CD4-positive, alpha-beta T cell treated with Interleukin-21 for 1 hour (primary cell): ENCODE results near the gene JPH4.

Experiments
- DNase-seq: peaks from one replicate; pipeline ENCODE4 v3.0.0-alpha.2; 2020

The JPH4 gene

DNA sequence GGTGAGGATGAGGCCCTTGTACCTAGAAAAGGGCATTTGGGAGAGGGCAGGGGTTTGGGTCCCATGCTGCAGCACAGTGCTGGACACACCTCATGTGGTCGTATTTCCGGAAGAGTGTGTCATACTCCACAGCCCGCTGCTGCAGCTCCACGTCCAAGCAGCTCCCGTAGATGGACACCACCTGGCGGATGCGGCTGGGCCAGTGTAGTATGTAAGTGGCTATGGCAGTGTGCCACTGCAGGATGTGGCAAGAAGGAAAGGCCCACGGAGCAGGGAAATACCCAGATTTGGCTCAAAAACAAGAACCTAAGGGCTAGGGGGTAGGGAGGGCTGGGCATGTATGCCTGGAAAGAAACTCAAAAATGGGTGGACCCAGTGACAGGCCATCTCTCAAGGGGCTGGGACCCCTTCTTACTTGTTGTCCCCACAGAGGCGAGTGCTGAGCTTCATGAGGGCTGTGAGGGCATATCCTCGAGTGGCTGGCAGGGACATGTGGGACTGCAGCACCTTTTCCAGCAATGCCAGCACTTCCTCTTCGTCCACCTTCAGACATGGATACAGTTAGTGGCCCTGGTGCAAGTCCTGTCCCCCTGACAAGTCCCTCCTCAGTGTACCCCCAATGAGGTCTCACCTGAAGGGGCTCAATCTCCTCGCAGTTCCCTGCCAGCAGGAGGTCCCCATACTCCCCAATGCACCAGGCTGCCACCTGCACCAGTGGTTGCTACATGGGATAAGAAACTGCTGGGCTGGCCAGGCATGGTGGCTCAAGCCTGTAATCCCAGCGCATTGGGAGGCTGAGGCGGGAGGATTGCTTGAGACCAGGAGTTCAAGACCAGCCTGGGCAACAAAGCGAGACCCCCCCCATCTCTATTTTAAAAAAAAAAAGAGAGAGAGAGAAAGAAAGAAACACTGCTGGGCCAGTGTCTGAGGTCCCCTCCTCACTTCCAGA, 16.4 kb downstream of the JPH4 start:
- DNase-seq = no peak

DNA sequence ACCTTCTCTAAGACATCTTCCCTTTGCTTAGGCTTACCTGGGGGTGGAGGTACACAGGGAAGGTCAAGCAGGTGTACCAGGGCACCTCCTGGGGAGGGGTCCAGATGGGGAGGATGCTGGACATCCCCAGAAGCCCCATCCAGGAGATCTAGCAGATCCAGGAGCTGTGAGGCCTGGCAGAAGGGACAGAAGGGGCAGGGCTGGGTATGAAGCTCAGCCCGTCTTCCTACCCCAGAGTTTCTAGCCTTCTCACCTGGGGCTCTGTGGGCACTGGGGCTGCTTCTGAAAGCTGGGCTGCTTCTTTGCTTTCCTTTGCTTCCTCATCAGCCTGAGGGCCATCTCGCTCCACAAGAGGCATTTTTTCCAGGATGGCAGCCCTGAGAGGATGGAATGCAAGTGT, 17.3 kb downstream of the JPH4 start:
- no peak for DNase-seq

DNA sequence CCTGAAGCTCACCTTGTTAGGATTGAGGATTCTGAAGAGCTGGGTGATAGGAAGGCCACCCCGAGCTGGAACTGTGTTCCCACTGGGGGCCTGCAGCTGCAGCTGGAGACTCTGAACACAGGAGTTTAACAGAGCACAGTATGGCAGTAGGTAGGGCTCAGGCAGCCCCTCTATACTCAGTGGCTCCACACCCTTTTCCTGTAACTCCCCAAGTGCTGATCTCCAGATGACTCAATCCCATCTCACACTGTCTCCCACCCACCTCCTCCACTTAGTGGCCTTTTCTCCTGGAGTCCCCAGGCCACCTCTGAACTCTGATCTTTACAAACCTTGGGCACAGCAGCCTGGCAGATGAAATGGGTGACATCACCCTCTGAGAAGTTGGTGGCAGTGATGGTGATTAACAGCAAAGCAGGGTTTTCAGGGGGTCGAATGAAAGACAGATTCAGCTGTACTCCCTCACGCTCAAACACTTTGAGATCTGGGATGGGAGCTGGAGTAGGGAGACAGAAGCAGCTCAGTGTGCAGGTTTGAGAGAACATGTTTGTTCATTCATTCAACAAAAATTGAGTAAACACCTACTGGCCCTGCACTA, 18.6 kb downstream of the JPH4 start:
- DNase-seq = no peak

DNA sequence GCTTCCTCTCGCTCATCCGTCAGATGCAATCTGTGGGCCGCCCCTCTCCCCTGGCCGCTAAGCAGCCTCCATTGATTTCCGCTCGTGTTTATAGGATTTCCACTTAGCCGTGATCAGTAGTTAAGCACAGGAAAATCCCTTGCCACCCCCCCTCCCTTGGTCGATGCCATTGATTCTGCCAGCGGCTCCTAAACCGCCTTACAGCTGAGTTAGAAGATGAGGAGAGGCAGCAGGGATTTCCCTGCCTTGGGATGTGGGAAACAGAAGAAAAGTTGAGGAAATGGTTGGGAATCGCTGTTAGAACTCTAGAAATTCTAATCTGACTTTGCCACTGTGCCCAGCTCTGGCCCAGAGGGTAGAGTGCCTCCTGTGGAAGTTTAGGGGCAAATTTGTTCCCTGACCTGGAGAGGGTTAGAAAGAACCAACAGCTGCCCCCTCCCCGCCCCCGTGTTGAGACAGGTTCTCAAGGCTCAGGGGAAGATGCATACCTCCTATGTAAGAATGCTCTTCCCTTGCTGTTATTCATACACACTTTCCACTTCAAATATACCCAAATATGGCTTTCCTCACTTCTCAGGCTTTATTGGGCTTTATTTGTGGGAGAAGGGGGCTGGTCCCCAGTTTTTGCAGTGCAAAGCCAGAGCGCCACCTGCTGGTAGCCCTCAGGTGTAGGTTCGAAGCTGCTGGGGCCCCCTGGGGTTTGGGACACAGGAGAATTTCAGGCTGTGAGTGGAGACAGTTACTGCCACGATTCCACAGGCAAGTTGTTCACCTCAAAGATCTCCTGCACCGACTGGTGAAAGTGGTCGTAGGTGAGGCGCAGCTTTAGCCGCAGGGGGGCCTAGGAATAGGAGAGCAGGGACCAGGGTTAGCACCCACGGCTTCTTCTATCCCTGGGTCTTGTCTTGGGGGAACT, 19.3 kb downstream of the JPH4 start:
- DNase-seq = peak; percentile 72

DNA sequence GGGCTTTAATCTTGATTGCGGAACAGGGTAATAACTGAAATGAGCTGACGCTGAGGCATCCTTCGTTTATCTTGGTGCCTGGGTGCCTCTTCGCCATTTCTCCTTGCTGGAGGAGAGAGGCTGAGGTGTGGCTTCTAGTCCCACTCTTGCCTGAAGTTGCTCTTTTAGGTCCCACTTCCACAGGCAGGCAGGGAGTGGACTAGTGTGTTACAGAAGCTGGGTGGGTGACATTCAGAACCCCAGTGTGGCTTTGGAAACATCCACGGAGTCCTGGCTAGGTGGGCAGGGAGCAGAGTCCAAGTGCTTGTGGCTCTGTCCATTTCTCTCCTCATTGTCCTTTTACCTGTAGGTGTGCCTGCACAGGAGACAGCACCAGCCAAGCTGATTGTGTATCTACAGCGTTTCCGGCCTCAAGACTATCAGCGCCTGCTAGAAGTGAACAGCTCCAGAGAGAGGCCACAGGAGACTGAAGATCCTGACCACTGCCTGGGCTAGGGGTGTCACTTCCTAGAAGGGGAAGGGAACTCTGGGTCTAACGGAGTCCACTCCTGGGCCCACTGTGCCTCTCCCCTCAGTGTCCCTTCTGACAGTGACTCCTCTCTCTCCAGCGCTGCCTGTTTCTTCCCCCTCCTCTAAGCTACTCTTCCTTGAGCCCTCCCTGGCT, 20.1 kb downstream of the JPH4 start:
- no peak for DNase-seq

DNA sequence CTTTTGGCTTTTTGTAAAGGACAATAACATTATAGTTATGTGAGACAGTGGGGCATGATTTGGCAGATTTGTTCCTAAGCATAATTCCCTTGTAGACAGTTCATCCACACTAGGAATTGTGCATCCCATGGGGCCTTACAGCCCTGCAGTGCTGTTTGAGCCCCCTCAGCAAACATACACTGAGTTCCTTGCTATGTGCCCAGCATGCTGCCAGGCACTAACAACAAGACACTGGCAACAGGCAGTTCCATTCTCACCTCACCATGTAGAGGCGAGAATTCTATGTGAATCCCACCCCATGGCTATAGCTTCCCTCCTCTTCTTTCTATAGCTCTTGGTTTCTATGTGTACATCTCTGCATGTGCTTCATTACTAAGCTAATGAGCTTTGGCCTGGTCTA, 20.6 kb downstream of the JPH4 start:
- DNase-seq = no peak

DNA sequence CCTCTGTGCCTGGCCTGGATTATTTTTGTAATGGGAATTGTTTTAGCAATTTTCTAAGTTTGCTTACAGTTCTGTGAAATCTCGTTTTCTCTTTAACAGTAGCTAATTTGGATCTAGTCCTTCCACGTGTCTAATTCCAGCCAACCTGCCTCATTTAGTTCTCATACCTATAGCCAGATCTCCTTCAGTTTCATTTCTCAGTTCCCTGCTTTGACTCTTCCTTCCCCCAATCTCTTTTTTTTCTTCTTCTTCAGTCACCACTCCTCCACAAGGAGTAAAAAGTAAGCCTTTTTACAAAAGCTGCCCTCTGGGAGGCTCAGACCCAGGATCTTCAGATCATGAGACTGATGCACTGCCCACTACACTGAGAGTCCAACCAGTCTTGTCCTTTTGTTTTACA, 21.1 kb downstream of the JPH4 start:
- no peak for DNase-seq

DNA sequence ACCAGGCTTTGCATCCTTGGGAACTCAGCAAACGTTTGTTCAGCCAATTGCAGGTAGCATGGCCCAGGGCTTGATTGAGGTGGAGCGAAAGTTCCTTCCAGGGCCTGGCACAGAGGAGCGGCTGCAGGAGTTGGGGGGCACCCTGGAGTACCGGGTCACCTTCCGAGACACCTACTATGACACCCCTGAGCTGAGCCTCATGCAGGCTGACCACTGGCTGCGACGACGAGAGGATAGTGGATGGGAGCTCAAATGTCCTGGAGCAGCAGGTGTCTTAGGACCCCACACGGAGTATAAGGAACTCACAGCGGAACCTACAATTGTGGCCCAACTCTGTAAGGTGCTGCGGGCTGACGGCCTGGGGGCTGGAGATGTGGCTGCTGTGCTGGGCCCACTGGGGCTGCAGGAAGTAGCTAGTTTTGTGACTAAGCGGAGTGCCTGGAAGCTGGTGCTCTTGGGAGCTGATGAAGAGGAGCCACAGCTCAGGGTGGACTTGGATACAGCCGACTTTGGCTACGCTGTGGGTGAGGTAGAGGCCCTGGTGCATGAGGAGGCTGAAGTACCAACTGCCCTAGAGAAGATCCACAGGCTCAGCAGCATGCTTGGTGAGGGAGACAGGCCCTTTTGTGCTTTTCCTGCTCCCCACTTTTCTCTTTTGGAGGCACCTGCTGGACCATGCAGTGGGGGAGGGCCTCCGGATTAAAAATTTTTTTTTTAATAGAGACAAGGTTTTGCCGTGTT, 21.7 kb downstream of the JPH4 start:
- DNase-seq = no peak

DNA sequence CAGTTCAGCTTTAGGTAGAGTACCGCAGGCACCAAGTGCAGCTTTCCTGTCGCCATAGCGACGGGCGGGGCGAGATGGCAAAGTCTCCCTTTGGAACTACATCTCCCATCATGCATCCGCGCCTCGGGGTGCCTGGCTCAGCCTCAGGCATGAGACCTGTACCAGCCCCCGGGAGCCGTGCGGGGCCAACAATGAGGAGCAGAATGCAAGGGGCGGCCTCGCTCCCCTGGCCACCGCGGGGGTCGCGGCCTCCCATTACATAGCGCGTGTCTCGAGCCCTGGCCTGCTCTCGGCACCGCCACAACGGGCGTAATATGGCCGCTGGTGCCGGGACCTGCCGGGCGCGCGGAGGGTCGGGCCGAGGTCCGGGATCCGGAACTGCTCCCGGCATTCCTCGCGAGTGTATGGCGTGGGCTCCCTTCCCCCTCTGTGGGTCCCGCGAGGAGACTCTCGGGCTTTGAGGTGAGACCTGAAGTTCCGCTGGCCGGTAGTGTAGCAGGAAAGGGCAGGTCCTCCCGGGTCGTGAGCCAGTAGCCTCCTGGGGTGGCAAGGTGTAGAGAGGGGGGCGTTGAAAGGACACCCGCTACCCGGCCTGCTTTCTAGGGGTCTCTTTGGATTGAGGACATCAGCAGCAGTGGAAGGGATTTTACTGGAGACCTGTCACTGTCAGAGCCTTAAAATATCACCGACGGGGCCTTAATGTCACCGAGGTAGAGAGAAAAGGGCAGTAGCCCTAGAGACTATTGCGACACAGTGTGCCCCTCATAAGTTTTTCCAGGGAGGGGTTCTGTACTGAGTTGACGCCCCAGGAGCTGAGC, 22.5 kb downstream of the JPH4 start, which contains the start of gene THTPA:
THTPA (plus strand) TSS at position 390 of the 818 bp plus-strand sequence. CDS start 487 bp downstream, outside the sequence.
- peak; percentile 94 for DNase-seq

DNA sequence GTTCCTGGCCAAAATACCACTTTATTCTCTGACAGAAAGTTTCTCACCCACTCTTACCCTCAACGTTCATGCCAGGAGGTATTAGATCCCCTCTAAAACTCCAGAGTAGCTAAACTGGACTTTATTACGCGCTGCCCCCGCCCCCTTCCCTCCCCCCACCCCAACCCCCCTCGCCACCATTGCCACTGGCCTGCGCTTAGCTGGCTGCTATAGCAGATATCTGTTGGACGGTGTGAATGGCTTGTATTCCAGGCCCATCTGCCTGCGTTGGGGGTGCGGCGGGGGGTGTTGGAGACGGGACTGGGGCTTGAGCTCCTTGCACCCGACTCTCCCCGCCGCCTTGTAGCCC, 23.1 kb downstream of the JPH4 start:
- no peak for DNase-seq

DNA sequence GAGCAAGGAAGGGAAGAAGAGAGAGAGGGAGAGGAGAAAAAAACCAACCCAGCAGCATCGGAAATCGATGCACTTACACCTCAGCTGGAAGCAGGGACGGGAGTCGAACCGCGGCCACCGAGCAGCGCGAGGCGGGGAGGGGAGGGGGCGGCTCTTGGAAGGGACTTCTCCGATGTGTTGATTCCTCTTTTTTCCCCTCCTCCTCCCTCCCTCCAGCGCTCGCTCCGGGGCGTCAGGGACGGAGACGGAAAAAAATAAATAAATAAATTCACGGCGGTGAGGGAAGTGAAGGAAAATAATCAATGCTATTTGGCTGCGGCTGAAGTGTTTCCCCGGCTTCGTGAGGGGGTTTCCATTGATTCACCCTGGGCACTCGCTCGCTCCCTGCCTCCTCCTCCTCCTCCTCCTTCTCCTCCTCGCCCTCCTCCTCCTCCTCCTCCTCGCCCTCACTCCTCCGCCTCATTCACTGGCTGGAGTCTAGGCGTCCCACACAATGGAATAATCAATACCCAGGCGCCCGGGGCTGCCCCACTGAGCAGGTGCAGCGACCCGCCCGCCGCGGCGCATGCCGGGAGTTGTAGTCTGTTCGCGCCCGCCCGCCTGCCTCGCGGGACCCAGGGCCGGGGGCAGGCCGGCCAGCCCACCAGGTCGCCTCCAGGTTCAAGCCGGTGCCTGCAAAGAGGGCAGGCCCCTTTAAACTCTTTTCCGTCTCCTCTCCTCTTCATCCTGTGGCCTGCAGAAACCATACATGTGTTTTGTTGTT, 27.1 kb downstream of the JPH4 start, which contains the start of gene ZFHX2:
ZFHX2 (minus strand) TSS at position 500 of the 763 bp plus-strand sequence. CDS start 16,440 bp downstream, outside the sequence.
- peak; percentile 79 for DNase-seq

DNA sequence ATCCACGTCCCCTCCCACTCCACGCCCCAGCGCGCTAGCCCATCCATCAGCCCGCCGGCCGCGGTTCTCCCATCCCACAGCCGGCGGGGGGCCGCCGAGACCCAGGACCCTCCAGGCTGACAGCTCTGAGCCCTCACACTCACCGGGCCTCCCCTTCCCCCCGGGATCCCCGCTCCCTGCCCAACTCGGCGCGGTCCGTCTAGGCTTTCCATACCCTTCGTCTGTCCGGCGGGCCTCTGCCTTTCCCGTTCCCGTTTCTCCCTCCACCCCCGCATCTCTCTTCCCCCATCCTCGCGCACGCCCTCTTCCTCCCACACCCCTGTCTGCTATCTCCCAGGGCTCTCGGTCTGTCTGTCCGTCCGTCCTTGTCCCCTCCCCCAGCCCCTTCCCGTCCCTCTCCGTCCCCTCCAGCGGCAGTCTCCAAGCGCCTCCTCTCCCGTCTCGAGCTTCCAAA, 27.8 kb downstream of the JPH4 start:
- no peak for DNase-seq

DNA sequence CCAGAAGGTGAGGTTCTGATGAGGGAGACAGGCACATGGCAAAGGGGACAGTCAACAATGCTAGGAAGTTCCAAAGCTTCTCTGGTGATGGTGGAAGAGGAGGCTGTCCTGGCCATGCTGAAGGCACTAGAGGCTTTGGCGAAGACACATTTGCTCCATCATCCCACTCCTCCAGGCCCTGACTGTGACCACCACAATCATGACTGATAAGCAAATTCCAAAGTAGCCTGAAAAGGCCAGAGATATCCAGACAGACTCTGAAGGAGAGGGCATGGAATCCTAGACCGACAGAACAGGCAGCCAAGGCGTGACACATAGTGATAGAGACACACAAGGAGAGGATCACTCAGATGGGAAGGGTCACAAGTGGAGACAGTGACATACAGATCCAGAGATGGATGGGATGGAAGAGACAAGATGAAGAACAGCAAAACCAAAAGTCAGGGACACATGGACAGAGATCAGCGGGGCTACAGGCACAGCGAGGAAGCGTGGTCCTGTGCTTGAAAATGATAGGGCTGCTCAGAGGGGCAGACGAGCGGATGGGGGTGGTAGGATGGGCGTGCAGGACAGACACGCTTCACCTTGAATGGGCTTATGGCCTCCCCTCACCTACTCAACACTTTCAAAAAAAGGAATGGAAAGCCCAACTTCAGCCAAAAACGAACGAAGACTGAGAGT, 28.3 kb downstream of the JPH4 start:
- no peak for DNase-seq

DNA sequence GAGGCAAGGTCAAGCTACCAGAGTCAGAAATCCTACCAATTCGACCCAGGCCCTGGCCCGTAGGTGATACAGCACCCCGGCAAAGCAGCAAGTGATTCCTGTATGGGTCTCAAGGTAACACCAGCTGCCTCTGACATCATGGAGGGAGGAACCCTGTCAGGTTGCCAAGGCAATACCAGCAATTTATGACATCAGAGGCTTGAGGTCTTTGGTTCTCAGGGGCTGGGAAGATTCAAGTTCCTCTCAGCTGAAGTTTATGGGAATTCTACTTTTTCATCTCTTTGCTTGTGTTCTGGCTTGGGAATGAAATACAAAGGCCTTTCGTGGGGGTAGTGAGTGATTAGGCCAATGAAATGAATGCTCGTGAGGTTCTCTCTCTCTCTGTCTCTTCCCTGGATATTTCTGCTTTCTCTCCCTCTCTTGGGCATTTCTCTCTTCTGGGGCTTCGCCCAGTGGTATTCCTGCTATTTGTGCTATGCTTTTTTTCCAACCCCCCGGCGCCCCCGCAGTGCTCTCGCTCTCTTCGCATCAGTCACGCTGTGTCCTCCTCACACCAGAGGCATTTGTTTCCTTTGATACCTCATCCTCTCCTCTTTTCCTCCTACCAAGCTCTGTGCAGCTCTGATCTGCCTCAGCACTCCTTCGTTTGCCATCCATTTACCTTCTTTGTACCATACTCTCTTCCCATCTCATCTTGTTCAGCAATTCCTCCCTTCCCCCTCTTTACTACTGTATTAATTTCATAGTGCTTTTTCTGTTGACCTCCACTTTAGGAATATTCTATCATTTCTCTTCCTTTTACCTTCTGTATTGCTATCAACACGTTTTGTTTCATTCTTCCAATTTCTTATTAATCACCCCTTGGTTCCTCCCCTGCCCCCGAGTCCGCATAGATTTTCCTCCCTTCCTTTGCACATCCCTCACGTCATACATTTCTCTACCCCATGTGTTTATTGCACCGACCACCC, 30.0 kb downstream of the JPH4 start:
- no peak for DNase-seq

DNA sequence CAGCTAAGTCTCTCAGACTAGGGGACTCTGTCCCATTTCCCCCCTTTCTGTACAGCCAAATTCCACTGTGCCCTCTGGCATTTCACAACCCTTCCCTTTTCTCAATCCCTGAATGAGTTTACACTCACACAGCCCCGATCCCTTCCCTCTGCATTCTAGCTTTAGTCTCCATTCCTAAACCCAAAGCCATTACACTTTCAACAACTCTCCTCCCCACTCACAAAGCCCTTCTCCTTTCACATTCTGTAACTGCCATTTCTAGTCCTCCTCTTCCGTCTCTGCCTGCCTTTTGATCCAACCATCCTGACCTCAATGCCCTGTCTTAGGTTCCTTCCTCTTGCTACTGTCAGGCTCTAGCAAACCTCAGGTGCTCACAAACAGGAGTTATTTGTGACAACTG, 30.7 kb downstream of the JPH4 start:
- no peak for DNase-seq

DNA sequence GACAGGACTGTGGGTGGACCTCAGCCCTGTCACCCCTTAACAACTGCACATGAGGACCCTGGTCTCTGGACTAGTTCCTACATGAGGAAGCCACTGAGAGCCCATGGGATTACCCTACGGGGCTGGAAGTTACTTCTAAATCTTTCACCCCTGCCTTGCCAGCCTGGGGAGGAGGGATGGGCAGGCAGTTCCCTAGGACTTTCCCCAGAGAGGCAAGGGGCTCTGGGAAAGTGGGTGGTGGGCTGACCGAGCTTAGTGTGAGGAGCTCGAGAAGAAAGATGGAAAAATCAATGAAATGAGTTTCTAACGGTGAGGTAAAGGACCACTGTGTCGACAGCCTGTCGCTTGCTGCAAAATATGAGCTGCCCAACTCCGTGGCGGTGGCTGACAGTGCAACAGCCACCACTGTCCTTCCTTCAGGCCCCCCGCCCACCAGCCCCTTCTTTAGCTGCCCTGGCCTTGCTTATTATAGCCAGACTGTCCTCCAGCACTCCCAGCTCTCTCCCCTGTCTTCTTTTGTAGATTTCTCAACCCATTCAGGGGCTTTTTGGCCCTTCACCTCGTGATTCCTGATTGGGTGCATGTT, 32.0 kb downstream of the JPH4 start:
- no peak for DNase-seq

DNA sequence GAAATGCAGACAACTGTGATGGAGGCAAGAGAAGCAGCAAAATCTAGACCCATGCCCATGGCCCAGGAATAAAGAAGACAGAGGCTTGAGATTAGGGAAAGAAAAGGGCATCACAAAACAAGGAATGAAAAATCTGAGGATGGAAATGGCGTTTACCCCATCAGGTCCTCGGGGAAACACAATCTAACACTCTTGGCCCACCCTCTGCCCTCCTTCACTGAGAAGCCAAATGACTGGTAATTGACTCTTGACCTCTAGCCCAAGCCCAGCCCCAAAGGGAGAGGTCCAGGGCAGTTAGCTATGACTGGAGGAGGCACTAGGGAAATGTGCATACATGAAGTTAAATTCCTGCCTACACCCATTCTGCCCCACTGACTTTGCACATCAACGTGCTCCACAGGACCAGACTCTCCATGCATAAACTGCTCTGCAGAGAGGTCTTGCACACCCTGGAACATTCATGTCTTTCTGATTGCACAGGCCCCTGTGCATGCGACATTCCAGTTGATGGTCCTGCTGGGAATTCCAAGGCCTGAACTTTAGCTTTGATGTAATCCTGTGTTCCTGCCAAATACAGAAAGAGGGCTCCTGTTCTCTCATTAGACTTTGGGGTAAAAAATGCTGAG, 32.7 kb downstream of the JPH4 start:
- no peak for DNase-seq
